Stimulated activated naive CD8-positive, alpha-beta T cell treated with anti-CD3 and anti-CD28 coated beads, Interleukin-15, Interleukin-2, amounts not matched to agents 100 ng/mL and 50 ng/mL, for 24 hours (primary cell): Measurements from ENCODE around the gene RXFP4.

ENCODE experiments used
- H3K27ac Mint-ChIP-seq: one replicate; pipeline ENCODE4 v1.8.0; 2021; ENCODE audit warnings: mild to moderate bottlenecking, mixed read lengths
- H3K27me3 Mint-ChIP-seq: one replicate; pipeline ENCODE4 v1.8.0; 2021; ENCODE audit warnings: mixed read lengths
- H3K36me3 Mint-ChIP-seq: one replicate; pipeline ENCODE4 v1.8.0; 2021; ENCODE audit warnings: low read depth, mixed read lengths
- H3K4me1 Mint-ChIP-seq: one replicate; pipeline ENCODE4 v1.8.0; 2021; ENCODE audit warnings: low read depth, mixed read lengths
- H3K4me3 Mint-ChIP-seq: one replicate; pipeline ENCODE4 v1.8.0; 2021; ENCODE audit warnings: mild to moderate bottlenecking, mixed read lengths
- H3K9me3 Mint-ChIP-seq: one replicate; pipeline ENCODE4 v1.8.0; 2021; ENCODE audit warnings: mixed read lengths

RXFP4 gene

DNA sequence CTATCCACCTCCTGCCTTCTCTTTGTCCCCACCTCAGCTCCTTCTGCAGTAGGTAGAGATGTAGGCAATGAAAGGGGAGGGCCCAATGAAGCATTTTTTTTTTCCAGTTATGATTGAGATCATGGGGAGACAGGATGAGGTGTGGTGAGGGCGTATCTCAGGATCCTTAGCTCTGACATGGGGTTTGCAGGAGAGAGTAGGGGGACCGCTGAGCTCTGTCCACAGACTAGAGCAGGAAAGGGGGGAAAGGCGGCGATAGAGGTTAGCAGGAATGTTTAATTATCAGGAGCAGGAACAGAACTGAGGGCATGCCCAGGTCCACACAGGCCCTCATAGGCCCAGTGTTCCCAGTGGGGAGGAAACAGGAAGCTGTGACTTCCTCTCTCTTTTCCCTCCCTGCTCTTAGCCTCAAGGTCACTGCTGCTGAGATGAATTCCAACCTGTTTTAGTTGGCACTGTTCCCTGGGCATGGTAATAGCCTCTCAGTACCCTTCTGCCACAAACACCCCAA, 901 bp upstream of the RXFP4 start:
- Mint-ChIP-seq H3K27ac (peak overlapping the region; percentile 80), H3K27me3 (no peaks in the 10 kb centered on the region), H3K4me3 (peak overlapping the region; percentile 1), H3K36me3 (peaks cover 6% of the 10 kb centered on the region), H3K4me1 (peaks cover 82% of the 10 kb centered on the region), H3K9me3 (no peaks in the 10 kb centered on the region)

DNA sequence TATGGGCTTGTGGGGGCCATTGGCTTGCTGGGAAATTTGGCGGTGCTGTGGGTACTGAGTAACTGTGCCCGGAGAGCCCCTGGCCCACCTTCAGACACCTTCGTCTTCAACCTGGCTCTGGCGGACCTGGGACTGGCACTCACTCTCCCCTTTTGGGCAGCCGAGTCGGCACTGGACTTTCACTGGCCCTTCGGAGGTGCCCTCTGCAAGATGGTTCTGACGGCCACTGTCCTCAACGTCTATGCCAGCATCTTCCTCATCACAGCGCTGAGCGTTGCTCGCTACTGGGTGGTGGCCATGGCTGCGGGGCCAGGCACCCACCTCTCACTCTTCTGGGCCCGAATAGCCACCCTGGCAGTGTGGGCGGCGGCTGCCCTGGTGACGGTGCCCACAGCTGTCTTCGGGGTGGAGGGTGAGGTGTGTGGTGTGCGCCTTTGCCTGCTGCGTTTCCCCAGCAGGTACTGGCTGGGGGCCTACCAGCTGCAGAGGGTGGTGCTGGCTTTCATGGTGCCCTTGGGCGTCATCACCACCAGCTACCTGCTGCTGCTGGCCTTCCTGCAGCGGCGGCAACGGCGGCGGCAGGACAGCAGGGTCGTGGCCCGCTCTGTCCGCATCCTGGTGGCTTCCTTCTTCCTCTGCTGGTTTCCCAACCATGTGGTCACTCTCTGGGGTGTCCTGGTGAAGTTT, 550 bp downstream of the RXFP4 start:
- peaks cover 18% of the 10 kb centered on the region for H3K36me3 Mint-ChIP-seq
- H3K27me3 Mint-ChIP-seq, result no peaks in the 10 kb centered on the region
- H3K4me3 Mint-ChIP-seq, result no peak overlapping the region
- H3K9me3 Mint-ChIP-seq, result no peaks in the 10 kb centered on the region
- H3K4me1 Mint-ChIP-seq, result peaks cover 90% of the 10 kb centered on the region
- peak overlapping the region; percentile 40 for H3K27ac Mint-ChIP-seq

DNA sequence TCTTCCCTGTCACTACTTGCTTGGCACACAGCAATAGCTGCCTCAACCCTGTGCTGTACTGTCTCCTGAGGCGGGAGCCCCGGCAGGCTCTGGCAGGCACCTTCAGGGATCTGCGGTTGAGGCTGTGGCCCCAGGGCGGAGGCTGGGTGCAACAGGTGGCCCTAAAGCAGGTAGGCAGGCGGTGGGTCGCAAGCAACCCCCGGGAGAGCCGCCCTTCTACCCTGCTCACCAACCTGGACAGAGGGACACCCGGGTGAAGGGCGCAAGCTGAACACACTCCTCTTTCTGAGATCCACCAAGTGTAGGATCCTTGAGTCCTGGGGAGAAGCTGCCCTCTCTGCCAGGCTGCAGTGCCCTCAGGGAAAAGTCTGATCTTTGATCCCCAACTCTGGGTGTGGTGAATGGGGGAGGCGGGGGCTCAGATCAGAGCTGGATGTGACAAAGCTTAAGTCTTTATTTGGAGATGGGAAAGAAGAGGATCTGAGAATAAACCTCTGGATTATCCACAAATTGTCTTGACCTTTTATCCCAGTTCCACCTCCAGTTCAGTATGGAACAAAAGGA, 1.2 kb downstream of the RXFP4 start:
- Mint-ChIP-seq H3K4me3 (no peak overlapping the region), H3K4me1 (peaks cover 96% of the 10 kb centered on the region), H3K27ac (peak overlapping the region; percentile 55), H3K36me3 (peaks cover 21% of the 10 kb centered on the region), H3K27me3 (no peaks in the 10 kb centered on the region), H3K9me3 (no peaks in the 10 kb centered on the region)

DNA sequence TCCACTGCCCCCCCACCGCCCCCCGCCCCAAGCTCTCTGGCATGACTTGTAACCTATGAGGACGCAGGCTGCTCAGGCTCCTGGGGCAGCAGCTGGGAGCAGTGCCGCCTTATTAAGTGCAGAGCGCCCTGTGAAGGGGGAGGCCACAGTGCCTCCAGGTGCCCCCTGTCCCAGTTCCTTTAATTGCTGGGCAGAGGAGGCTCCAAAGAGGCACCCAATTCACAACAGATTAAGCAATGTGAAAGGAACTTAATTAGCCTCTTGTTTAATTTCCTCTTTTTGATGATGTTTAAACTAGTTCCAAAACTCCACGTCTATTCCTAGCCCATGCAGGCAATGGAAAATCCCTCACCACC, 3.0 kb downstream of the RXFP4 start:
- peak overlapping the region; percentile 77 for H3K27ac Mint-ChIP-seq
- H3K4me1 Mint-ChIP-seq, result peaks cover 91% of the 10 kb centered on the region
- no peak overlapping the region for H3K4me3 Mint-ChIP-seq
- no peaks in the 10 kb centered on the region for H3K9me3 Mint-ChIP-seq
- H3K36me3 Mint-ChIP-seq, result peaks cover 28% of the 10 kb centered on the region
- H3K27me3 Mint-ChIP-seq, result no peaks in the 10 kb centered on the region

DNA sequence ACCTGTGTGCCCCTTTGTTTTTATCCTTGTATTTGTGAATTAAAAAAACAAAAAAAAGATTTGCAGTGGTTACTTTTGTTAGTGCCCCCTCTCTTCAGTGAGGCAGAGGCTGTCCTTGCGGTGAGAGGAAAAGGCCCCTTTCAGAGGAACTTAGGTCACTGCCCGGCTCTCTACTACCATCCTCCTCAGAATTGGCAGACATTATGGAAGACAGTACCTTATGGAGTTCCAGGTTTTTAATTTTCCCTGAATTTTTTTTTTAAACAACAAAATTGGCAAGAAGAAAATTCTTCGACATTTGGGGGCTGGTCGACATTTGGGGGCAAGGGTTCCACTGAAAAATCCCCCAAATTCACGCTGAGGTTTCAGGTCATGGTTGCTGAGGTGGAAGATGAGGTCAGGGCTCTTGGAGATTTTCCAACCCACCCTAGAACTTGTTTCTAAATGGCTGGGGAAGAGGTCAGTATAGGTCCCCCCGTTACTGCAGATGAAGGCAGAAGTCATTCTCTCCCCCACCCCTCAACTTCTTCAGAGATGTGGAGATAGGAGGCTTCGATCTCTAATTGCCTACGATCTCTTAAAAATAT, 5.3 kb downstream of the RXFP4 start:
- peak overlapping the region; percentile 67 for H3K4me3 Mint-ChIP-seq
- peaks cover 44% of the 10 kb centered on the region for H3K36me3 Mint-ChIP-seq
- no peaks in the 10 kb centered on the region for H3K9me3 Mint-ChIP-seq
- H3K4me1 Mint-ChIP-seq, result peaks cover 75% of the 10 kb centered on the region
- no peaks in the 10 kb centered on the region for H3K27me3 Mint-ChIP-seq
- H3K27ac Mint-ChIP-seq, result peak overlapping the region; percentile 93

DNA sequence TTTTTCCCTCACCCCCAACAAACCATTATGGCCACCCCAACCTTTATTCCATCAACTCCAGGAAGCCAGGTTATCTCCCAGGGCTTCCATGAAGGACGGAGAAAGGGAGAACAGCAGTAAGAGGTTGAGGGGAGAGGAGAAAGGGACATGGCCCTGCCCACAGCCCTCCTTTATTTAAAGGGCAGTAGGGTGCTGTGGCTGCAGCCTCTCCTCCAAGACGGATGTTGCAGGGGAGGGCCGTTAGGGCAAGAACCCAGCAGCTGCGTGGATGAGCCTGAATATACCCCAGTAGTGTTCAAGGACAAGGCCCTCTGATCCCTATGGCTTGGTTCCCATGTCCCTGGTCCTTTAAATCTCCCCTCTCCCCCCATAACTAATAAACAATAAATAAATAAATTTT, 5.9 kb downstream of the RXFP4 start:
- Mint-ChIP-seq H3K4me1 (peaks cover 75% of the 10 kb centered on the region), H3K27ac (peak overlapping the region; percentile 93), H3K9me3 (no peaks in the 10 kb centered on the region), H3K27me3 (no peaks in the 10 kb centered on the region), H3K36me3 (peaks cover 50% of the 10 kb centered on the region), H3K4me3 (peak overlapping the region; percentile 67)

DNA sequence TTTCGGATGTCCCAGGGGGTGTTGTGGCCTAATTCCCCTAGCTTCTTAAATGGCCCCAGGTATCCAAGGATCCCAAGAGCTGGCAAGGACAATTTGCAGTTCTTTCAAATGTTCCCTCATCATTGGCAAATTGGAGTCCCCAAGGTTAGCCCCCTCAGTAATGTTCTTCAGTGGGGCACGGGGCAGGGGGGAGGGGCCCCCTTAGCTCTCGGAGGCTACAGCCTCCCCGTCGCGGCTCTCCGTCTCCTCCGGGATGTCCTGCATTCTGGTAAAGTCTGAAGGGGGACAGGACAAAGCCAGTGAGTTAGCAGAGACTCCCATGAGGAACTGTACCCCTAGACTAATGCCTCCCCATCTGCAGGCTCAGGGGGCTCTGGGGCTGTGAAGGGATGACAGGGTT, 6.3 kb downstream of the RXFP4 start:
- Mint-ChIP-seq H3K27me3 (no peaks in the 10 kb centered on the region), H3K36me3 (peaks cover 54% of the 10 kb centered on the region)

DNA sequence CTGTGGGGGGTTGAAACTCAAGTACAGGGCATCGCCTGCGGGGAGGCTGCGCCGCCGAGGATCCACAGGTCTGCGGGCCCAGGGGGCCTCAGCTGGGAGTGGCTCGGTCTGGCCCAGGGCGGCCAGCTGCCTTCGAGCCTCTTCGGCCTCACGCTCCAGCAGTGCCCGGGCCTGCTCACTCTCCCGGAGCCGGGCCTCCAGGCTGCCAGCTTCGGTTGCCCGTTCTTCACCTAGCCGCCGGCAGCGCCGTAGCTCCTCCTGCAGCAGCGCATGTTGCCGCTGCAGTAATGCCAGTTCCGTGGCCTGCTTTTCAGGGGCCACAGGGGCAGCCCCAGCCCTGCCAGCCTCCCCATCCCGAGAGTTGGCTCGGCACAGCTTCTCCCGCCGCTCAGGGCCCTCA, 9.4 kb downstream of the RXFP4 start:
- Mint-ChIP-seq H3K4me3 (no peak overlapping the region), H3K4me1 (peaks cover 54% of the 10 kb centered on the region), H3K9me3 (no peaks in the 10 kb centered on the region), H3K27ac (no peak overlapping the region), H3K36me3 (peaks cover 69% of the 10 kb centered on the region), H3K27me3 (no peaks in the 10 kb centered on the region)

More for the DNA sequence above, 6.3 kb downstream of the RXFP4 start:
- Mint-ChIP-seq H3K27ac (peak overlapping the region; percentile 54), H3K4me3 (no peak overlapping the region), H3K4me1 (peaks cover 75% of the 10 kb centered on the region), H3K9me3 (no peaks in the 10 kb centered on the region)

DNA sequence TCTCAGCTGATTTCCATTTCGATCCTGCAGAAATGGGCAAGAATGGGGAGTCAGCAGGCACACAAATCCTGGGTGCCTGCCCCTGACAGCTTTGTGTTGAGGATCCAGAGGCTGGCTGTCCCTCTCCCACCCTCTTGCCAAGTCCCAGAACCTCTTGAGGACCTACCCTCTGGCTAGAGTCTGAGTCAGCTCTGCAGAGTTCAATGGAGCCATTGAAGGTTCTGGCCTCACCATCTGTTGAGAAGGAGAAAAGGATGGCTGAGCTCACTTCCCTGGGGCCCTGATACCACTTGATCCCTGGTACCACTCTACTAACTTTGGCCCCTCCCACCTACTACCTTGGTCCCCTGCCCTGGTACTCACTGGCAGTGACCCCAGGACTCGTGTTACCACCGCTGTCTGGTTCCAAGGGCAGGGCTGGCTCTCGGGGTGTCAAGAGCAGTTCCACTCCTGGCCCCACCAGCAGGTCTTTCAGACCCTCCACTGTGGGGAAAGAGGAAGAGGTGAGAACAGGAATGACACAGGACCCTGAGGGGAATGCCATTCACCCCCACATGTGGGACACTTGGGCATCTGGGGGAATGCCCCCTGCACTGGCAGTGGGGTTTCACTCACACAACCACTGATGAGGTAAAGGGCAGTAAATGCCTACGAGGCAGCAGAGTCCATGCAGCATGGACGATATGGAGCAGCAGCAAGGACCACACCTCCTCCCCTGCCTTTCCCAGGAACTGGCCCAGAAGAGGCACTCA, 10.5 kb downstream of the RXFP4 start:
- Mint-ChIP-seq H3K27me3 (no peaks in the 10 kb centered on the region), H3K4me1 (peaks cover 43% of the 10 kb centered on the region), H3K9me3 (no peaks in the 10 kb centered on the region), H3K27ac (peak overlapping the region; percentile 65), H3K4me3 (no peak overlapping the region), H3K36me3 (peaks cover 64% of the 10 kb centered on the region)

DNA sequence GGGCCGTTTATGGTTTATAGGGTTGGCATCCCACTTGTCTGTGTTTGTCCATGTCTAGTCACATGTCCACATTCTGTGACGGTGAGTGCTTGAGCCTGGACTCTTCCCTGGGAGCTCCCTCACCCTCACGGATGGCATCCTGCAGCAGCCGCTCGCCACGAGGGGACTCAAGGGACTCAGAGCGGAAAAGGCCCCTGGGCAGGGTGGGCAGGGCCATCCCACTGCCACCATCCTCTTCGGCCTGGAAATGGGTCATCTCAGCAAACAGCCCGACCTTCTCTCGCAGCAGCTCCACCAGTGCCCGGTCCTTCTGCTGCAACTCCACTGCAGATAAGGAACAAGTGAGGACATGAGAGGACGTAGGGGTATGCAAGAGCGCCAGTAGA, 11.1 kb downstream of the RXFP4 start:
- Mint-ChIP-seq H3K4me3 (no peak overlapping the region), H3K4me1 (peaks cover 37% of the 10 kb centered on the region), H3K27ac (peak overlapping the region; percentile 65), H3K36me3 (peaks cover 66% of the 10 kb centered on the region), H3K27me3 (no peaks in the 10 kb centered on the region), H3K9me3 (no peaks in the 10 kb centered on the region)

DNA sequence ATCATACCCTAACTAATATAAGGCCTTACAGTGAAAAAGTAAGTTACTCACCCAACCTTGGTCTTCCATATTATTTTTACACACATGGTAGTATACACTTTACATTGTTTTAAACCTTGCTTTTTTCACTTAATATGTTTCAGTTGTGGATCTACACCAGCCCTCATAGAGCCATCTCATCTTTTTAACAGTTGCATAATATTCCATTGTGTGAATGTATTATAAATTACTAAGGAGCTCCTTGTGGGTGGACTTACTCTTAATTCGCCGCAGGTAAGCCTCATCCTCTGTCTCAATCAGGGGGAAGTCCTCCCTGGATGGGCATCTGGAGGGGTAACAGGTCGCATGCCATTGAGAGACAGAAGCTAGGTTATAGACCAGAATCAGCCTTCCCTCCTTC, 13.2 kb downstream of the RXFP4 start:
- H3K4me1 Mint-ChIP-seq, result peaks cover 25% of the 10 kb centered on the region
- H3K9me3 Mint-ChIP-seq, result no peaks in the 10 kb centered on the region
- H3K4me3 Mint-ChIP-seq, result no peak overlapping the region
- H3K27me3 Mint-ChIP-seq, result no peaks in the 10 kb centered on the region
- H3K36me3 Mint-ChIP-seq, result peaks cover 71% of the 10 kb centered on the region
- H3K27ac Mint-ChIP-seq, result peak overlapping the region; percentile 55

DNA sequence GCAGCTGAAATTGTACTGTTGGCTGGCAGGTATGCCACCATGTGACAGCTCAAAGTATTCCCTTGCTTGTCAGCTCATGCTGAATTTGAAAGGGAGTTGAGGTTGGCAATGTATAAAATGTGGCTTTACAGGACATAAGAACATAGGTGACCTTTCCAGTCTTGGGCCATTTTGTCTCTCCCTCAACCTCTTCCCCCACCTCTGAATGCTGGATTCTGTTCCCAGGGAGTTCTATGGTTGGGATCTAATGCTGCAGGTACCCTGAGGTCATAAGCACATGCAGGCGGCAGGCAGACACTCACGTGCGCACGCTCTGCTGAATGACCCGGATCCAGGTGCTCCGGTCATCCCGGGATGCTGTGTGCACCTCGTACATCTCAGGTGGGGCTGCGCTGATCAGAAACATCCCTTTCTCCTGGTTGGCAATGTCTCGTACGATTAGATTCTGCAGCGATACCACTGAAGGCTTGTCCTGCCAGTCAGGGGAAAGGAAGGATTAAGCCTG, 16.0 kb downstream of the RXFP4 start:
- Mint-ChIP-seq H3K27ac (no peak overlapping the region), H3K4me1 (peaks cover 23% of the 10 kb centered on the region), H3K9me3 (no peaks in the 10 kb centered on the region), H3K36me3 (peaks cover 74% of the 10 kb centered on the region), H3K4me3 (no peak overlapping the region), H3K27me3 (no peaks in the 10 kb centered on the region)

DNA sequence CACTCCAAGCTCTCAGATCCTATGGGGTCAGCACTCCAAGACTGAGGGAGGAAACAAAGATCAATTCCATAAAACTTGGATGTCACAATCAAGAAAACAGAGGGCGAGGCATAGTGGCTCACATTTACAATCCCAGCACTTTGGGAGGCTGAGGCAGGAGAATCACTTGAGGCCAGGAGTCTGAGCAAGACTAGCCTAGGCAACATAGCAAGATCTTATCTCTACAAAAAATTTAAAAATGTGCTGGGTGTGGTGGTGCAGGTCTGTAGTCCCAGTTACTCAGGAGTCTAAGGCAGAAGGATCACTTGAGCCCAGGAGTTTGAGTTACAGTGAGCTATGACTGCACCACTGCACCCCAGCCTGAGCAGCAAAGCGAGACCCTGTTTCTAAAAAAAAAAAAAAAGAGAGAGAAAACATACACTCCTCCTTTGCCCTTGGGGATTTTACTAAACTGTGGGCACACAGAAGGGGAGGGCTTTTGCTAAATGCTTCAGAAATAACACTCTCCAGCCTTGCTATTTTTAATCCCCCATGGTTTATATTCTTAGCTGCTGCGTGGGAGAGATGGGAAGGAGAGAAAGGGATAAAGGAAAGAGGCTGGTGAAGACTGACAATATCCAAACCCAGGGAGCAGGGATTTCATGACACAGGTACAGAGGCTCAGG, 18.8 kb downstream of the RXFP4 start:
- H3K4me3 Mint-ChIP-seq, result no peak overlapping the region
- peaks cover 21% of the 10 kb centered on the region for H3K4me1 Mint-ChIP-seq
- no peaks in the 10 kb centered on the region for H3K9me3 Mint-ChIP-seq
- H3K27ac Mint-ChIP-seq, result peak overlapping the region; percentile 72
- peaks cover 70% of the 10 kb centered on the region for H3K36me3 Mint-ChIP-seq
- H3K27me3 Mint-ChIP-seq, result no peaks in the 10 kb centered on the region

DNA sequence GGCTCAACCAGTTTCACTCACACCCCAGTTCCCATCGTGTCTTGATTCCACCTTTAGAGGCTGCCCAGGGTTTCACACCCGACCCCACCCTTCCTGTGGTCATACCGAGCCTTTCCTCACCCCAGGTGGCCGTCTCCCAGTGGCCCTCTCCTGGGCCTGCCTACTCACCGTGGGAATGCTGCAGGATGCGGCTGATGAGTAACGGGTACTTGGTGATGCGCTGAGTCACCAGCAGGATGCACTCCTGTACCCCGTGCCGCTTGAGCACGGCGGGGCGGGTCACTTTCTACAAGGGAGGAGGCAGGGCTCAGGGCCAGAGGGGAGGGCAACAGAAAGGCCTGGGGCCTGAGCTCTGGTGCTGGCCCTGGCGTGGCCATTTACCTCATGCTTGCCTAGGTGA, 20.5 kb downstream of the RXFP4 start:
- Mint-ChIP-seq H3K27me3 (no peaks in the 10 kb centered on the region), H3K4me1 (peaks cover 30% of the 10 kb centered on the region), H3K9me3 (no peaks in the 10 kb centered on the region), H3K27ac (peak overlapping the region; percentile 13), H3K36me3 (peaks cover 74% of the 10 kb centered on the region), H3K4me3 (no peak overlapping the region)
